Panc1 (cell line): Measurements from ENCODE around the gene TMUB2. TPM values are rescaled to one million over a fixed set of nuclear protein-coding genes. Genes with fewer than 3 reads are reported as not detected.

Source experiments
- ATAC-seq: fragments of 200-7000 bp; cut with Tn5 transposase; 2 replicates; pipeline ENCODE4 v1.9.1; 2020; ENCODE audit warnings: mild to moderate bottlenecking, moderate library complexity
- BruUV-seq: library from RNA; stranded (reverse); fragments of 400-500 nt; replicated peaks from 2 replicates; lab custom pipeline; 2021; lab: Mats Ljungman, UMichigan
- CTCF ChIA-PET: fragments of 300-600 bp; sonication (Branson Sonifier 250); formaldehyde crosslinking; loops from one replicate; lab custom pipeline; 2022; ENCODE audit warnings: antibody characterized with exemption; lab: Charles Lee
- POLR2A ChIA-PET: fragments of 300-600 bp; sonication (Branson Sonifier 250); formaldehyde crosslinking; loops from one replicate; lab custom pipeline; 2022; ENCODE audit warnings: antibody characterized with exemption; lab: Charles Lee
- DNase-seq: peaks from one replicate; pipeline ENCODE4 v3.0.0-alpha.2; 2010; ENCODE audit warnings: low read depth, low spot score
- H3K27ac ChIP-seq: 2 replicates; pipeline ENCODE4 v1.5.1; 2011; ENCODE audit warnings: mild to moderate bottlenecking, low read length, inconsistent platforms
- H3K27me3 ChIP-seq: fragments of 200-500 bp; sonication (Bioruptor generic); 2 replicates; pipeline ENCODE4 v1.6.0; 2014; ENCODE audit warnings: low read length, inconsistent platforms; ENCODE audit not compliant: control insufficient read depth, insufficient read depth
- H3K36me3 ChIP-seq: fragments of 200-500 bp; sonication (Bioruptor generic); 2 replicates; pipeline ENCODE4 v1.5.1; 2014; ENCODE audit warnings: inconsistent platforms, mild to moderate bottlenecking, low read length, moderate library complexity; ENCODE audit not compliant: control insufficient read depth, insufficient read depth
- H3K4me1 ChIP-seq: 2 replicates; pipeline ENCODE4 v1.5.1; 2011; ENCODE audit warnings: inconsistent platforms, mild to moderate bottlenecking, low read length, moderate library complexity; ENCODE audit not compliant: control insufficient read depth, insufficient read depth
- H3K4me3 ChIP-seq, 2 experiments: 2 replicates each; pipeline ENCODE4 v1.5.1; 2011 to 2012; ENCODE audit warnings: low read depth in 2 of 2, low read length in 2 of 2, mild to moderate bottlenecking in 2 of 2, inconsistent platforms in 1 of 2, moderate library complexity in 1 of 2
- H3K9me3 ChIP-seq: fragments of 200-500 bp; sonication (Bioruptor generic); 2 replicates; pipeline ENCODE4 v1.5.1; 2014; ENCODE audit warnings: low read depth, mild to moderate bottlenecking, inconsistent platforms, low read length, moderate library complexity; ENCODE audit not compliant: control insufficient read depth, insufficient read depth
- POLR2AphosphoS5 ChIP-seq: IDR thresholded peaks from 2 replicates; pipeline ENCODE4 v1.6.1; 2012; ENCODE audit warnings: mild to moderate bottlenecking, low read depth, low read length, moderate library complexity
- REST ChIP-seq, 2 experiments: IDR thresholded peaks; 2 replicates each; pipeline ENCODE4 v1.6.1; 2011 to 2012; ENCODE audit warnings: low read depth in 2 of 2, control low read depth in 1 of 2, low read length in 1 of 2, mild to moderate bottlenecking in 1 of 2, moderate library complexity in 1 of 2; ENCODE audit not compliant: insufficient read depth in 1 of 2
- SIN3A ChIP-seq: IDR thresholded peaks from 2 replicates; pipeline ENCODE4 v1.6.1; 2012; ENCODE audit warnings: low read depth, mild to moderate bottlenecking, low read length, moderate library complexity, borderline replicate concordance; ENCODE audit not compliant: insufficient read depth
- TCF7L2 ChIP-seq: IDR thresholded peaks from 2 replicates; pipeline ENCODE4 v1.6.1; 2011; ENCODE audit warnings: mild to moderate bottlenecking, low read depth, low read length, inconsistent platforms
- in situ Hi-C: cut with HindIII; loops from 2 replicates; pipeline ENCODE4 v1.10.0; 2016; ENCODE audit warnings: low sequenced_read_pairs, low pct_unique_long_range_greater_than_20kb
- intact Hi-C: fragments of 100-400 bp; cut with micrococcal nuclease; formaldehyde crosslinking; loops from one replicate; pipeline ENCODE4 v1.10.0; 2022; ENCODE audit not compliant: unreplicated experiment
- total RNA-seq: library from RNA; stranded (reverse); gene quantifications from one replicate; pipeline ENCODE4 v1.2.1, GENCODE V29; 2021; ENCODE audit not compliant: unreplicated experiment
- TF ChIP-seq, protein P1 (sequence below): fragments of 450-650 bp; IDR thresholded peaks from 2 replicates; pipeline ENCODE4 v1.5.1; 2017; ENCODE audit warnings: mild to moderate bottlenecking

The TMUB2 gene
- total RNA-seq, 1 experiment from 2014 or later, result 30.7 TPM

DNA sequence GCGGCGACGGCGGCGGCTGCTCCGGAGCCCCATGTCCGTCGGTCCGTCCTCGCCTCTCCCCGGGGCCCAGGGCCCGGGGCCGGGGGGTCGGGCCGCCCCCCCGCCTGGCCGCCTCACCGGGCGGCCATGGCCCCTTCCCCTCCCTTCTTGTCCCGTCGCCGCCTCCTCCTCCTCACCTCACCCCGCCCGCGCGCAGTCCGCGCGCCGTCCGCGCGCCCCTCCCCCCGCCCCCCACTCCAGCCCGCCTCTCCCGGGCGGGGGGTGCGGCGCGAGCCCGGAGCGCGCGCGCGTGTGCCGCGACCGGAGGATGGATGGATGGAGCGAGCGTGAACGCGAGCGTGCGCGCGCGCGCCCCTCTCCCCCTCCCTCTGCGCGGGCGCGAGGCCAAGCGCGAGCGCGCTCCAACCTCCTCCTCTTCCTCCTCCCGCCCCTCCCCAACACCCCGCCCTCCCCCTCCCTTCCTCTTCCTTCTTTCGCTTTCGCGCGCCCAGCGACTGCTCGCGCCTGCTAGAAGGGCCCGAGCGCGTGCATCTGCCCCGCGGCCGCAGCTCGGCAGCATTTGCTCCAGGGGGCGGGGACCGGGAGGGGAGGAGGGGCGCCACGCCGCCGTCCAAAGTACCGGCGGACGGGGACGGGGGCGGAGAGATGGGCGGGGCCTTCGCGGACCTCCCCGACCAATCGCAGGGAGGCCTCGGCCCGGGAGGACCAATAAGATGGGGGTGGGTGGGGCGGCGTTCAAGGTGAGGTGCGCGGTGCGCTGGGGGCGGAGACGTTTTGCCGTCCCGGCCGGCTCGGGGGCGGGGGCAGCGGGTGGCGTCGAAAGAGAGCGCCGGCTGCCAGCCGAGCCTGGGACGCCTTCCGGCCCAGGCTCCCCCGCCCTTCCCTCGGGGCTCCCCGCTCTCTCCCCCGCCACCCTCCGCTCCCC, 13.0 kb downstream of the TMUB2 start, which contains the start of gene ATXN7L3:
Gene ATXN7L3, minus strand, starts transcription at position 332 of the 925 bp plus-strand sequence. CDS start 1,814 bp downstream, outside the sequence.
- POLR2A ChIA-PET, result interaction anchor here (0.6 to 0.7 kb wide), 2 partner anchors 16 to 162 kb away, joined by 7 to 10 read pairs; no protein-coding TSS in a partner anchor
- intact Hi-C loops, result no loop called here
- ATAC-seq, result peak; percentile 90
- H3K4me1 ChIP-seq, result peaks cover 14% of the 10 kb centered on the region
- peak; percentile 7; the same call in 1 of the 2 replicates for TF ChIP-seq POLR2AphosphoS5
- no peak for TF ChIP-seq SIN3A
- TF ChIP-seq TCF7L2, result no peak
- no peak for TF ChIP-seq REST (IDR thresholded peaks at IDR 0.05; ENCODE audit: insufficient read depth in 1 of 2, low read depth in 2 of 2, low read length in 1 of 2)
- in situ Hi-C loops, result no loop called here
- H3K36me3 ChIP-seq, result no peaks in the 10 kb centered on the region; the same call in none of the 2 replicates
- peak within 1 kb of the TSS; percentile 95 for H3K27ac ChIP-seq
- BruUV-seq, result no TSS peak
- H3K27me3 ChIP-seq, result no peaks in the 10 kb centered on the region
- no peaks in the 10 kb centered on the region for H3K9me3 ChIP-seq
- CTCF ChIA-PET, result interaction anchor here (0.6 kb wide), 2 partner anchors 32 to 438 kb away, joined by 3 to 6 read pairs; no protein-coding TSS in a partner anchor
- no peak for DNase-seq
- peak within 1 kb of the TSS; percentile 70 to 75 for H3K4me3 ChIP-seq

GRCh38 chr17:44200478-44201155, 13.8 kb downstream of the TMUB2 start:
- Histone ChIP-seq H3K27ac (peak overlapping the region; percentile 95), H3K36me3 (no peaks in the 10 kb centered on the region; the same call in 1 of the 2 replicates), H3K4me1 (peaks cover 20% of the 10 kb centered on the region), H3K9me3 (no peaks in the 10 kb centered on the region), H3K27me3 (no peaks in the 10 kb centered on the region), H3K4me3 (peak overlapping the region; percentile 59 to 67)
- no TSS peak for BruUV-seq
- TF ChIP-seq, protein P1, sequence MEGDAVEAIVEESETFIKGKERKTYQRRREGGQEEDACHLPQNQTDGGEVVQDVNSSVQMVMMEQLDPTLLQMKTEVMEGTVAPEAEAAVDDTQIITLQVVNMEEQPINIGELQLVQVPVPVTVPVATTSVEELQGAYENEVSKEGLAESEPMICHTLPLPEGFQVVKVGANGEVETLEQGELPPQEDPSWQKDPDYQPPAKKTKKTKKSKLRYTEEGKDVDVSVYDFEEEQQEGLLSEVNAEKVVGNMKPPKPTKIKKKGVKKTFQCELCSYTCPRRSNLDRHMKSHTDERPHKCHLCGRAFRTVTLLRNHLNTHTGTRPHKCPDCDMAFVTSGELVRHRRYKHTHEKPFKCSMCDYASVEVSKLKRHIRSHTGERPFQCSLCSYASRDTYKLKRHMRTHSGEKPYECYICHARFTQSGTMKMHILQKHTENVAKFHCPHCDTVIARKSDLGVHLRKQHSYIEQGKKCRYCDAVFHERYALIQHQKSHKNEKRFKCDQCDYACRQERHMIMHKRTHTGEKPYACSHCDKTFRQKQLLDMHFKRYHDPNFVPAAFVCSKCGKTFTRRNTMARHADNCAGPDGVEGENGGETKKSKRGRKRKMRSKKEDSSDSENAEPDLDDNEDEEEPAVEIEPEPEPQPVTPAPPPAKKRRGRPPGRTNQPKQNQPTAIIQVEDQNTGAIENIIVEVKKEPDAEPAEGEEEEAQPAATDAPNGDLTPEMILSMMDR, result no peak
- 0 out of 2 replicates have a peak, but pooled peaks have one; percentile 28 for TF ChIP-seq POLR2AphosphoS5
- intact Hi-C loops (no loop called here), in situ Hi-C loops (no loop called here)
- CTCF ChIA-PET, result no interaction called here
- ATAC-seq, result peak; percentile 19
- DNase-seq, result no peak
- POLR2A ChIA-PET, result no interaction called here
